SK-N-SH (cell line): ENCODE measurements around the gene PCOLCE2. TPM values are rescaled to one million over a fixed set of nuclear protein-coding genes. Genes with fewer than 3 reads are reported as not detected.

Source experiments
- CTCF ChIA-PET: fragments of 300-600, 350-600 bp; formaldehyde crosslinking; extraction: SDS; loops from one replicate; lab custom pipeline; 2021; lab: Yijun Ruan, JAX
- POLR2A ChIA-PET: fragments of 350-600 bp; sonication (Branson Sonifier 250); formaldehyde crosslinking; extraction: SDS; loops from one replicate; lab custom pipeline; 2020; ENCODE audit warnings: antibody characterized with exemption, inconsistent platforms; lab: Yijun Ruan, JAX
- DNase-seq: peaks from one replicate; pipeline ENCODE4 v3.0.0; 2012
- H2AFZ ChIP-seq: fragments of 200-600 bp; sonication (generic); 2 replicates; pipeline ENCODE4 v1.8.1; 2016; ENCODE audit warnings: antibody characterized with exemption, mild to moderate bottlenecking, low read depth
- H3F3A ChIP-seq: fragments of 200-600 bp; sonication (generic); replicated peaks from 2 replicates; pipeline ENCODE3; 2016; ENCODE audit warnings: antibody characterized with exemption, mild to moderate bottlenecking; ENCODE audit not compliant: insufficient read depth
- H3K27ac ChIP-seq, 2 experiments: fragments of 200-500 bp in 1 of 2; fragments of 200-600 bp in 1 of 2; sonication (Bioruptor generic) in 1 of 2; sonication (generic), shearing (Covaris generic) in 1 of 2; 2 replicates each; pipeline versions ENCODE4 v1.5.1 to v1.6.1; 2014 to 2016; ENCODE audit warnings: low read depth in 2 of 2, inconsistent platforms in 1 of 2, low read length in 1 of 2, mild to moderate bottlenecking in 1 of 2, mixed read lengths in 1 of 2
- H3K27me3 ChIP-seq: fragments of 200-600 bp; sonication (generic), shearing (Covaris generic); 2 replicates; pipeline ENCODE4 v1.6.1; 2016; ENCODE audit warnings: mixed run types; ENCODE audit not compliant: insufficient read depth
- H3K36me3 ChIP-seq, 2 experiments: fragments of 200-500 bp in 1 of 2; fragments of 200-600 bp in 1 of 2; sonication (Bioruptor generic) in 1 of 2; sonication (generic) in 1 of 2; replicated peaks in 1 of 2; 2 replicates each; pipeline versions ENCODE3 to v1.5.1; 2014 to 2016; ENCODE audit warnings: low read length in 1 of 2, mild to moderate bottlenecking in 1 of 2; ENCODE audit not compliant: insufficient read depth in 2 of 2, control insufficient read depth in 1 of 2
- H3K4me1 ChIP-seq, 2 experiments: fragments of 200-500 bp in 1 of 2; fragments of 200-600 bp in 1 of 2; sonication (Bioruptor generic) in 1 of 2; sonication (generic), shearing (Covaris generic) in 1 of 2; 2 replicates each; pipeline versions ENCODE4 v1.5.1 to v1.6.1; 2014 to 2016; ENCODE audit warnings: low read depth in 1 of 2, low read length in 1 of 2, mixed run types in 1 of 2; ENCODE audit not compliant: insufficient read depth in 2 of 2, control insufficient read depth in 1 of 2
- H3K4me2 ChIP-seq: fragments of 200-600 bp; sonication (generic), shearing (Covaris generic); 2 replicates; pipeline ENCODE4 v1.6.1; 2017; ENCODE audit warnings: mixed run types
- H3K4me3 ChIP-seq, 2 experiments: fragments of 200-500 bp in 1 of 2; fragments of 200-600 bp in 1 of 2; sonication (Bioruptor generic) in 1 of 2; sonication (generic), shearing (Covaris generic) in 1 of 2; 2 replicates each; pipeline versions ENCODE4 v1.5.1 to v1.8.1; 2014 to 2016; ENCODE audit warnings: low read depth in 2 of 2, inconsistent platforms in 1 of 2, low read length in 1 of 2, mild to moderate bottlenecking in 1 of 2, mixed read lengths in 1 of 2, moderate library complexity in 1 of 2
- H3K79me2 ChIP-seq: fragments of 200-600 bp; sonication (generic); 2 replicates; pipeline ENCODE4 v1.8.1; 2017; ENCODE audit warnings: mild to moderate bottlenecking; ENCODE audit not compliant: insufficient read depth
- H3K9ac ChIP-seq: fragments of 200-600 bp; sonication (generic); 2 replicates; pipeline ENCODE4 v1.6.1; 2017; ENCODE audit warnings: mixed run types
- H3K9me2 ChIP-seq: fragments of 200-600 bp; sonication (generic); 2 replicates; pipeline ENCODE4 v1.6.1; 2017; ENCODE audit warnings: mixed run types
- H3K9me3 ChIP-seq: fragments of 200-600 bp; sonication (generic); 2 replicates; pipeline ENCODE4 v1.6.1; 2017; ENCODE audit warnings: mixed run types, mild to moderate bottlenecking, moderate library complexity
- H4K20me1 ChIP-seq: fragments of 200-600 bp; sonication (generic); 2 replicates; pipeline ENCODE4 v1.6.1; 2017; ENCODE audit warnings: mild to moderate bottlenecking, mixed run types; ENCODE audit not compliant: insufficient read depth
- ELF1 ChIP-seq: IDR thresholded peaks from 2 replicates; pipeline ENCODE4 v1.4.0; 2012
- EP300 ChIP-seq, 2 experiments: IDR thresholded peaks; 2 replicates each; pipeline versions ENCODE4 v1.4.0 to v1.6.1; 2012; ENCODE audit warnings: borderline replicate concordance in 1 of 2, low read depth in 1 of 2, low read length in 1 of 2
- FOSL2 ChIP-seq: IDR thresholded peaks from 2 replicates; pipeline ENCODE4 v1.4.0; 2012; ENCODE audit warnings: low read depth, mild to moderate bottlenecking, moderate library complexity, borderline replicate concordance
- FOXJ3 ChIP-seq: sonication (generic); formaldehyde crosslinking; IDR thresholded peaks from 2 replicates; pipeline ENCODE4 v1.5.1; 2020; ENCODE audit warnings: mild to moderate bottlenecking, missing genetic modification reagents
- FOXM1 ChIP-seq: IDR thresholded peaks from 2 replicates; pipeline ENCODE4 v1.4.0; 2012; ENCODE audit warnings: low read depth, mild to moderate bottlenecking
- GATA2 ChIP-seq: sonication (generic); formaldehyde crosslinking; IDR thresholded peaks from 2 replicates; pipeline ENCODE4 v1.5.0; 2020; ENCODE audit warnings: mild to moderate bottlenecking, missing genetic modification reagents
- IRF3 ChIP-seq: fragments of 150-350 bp; IDR thresholded peaks from 2 replicates; pipeline ENCODE4 v1.6.1; 2016; ENCODE audit warnings: mild to moderate bottlenecking, low read depth, low read length
- JUND ChIP-seq: IDR thresholded peaks from 2 replicates; pipeline ENCODE4 v1.4.0; 2012
- MAX ChIP-seq: IDR thresholded peaks from 2 replicates; pipeline ENCODE4 v1.4.0; 2012; ENCODE audit warnings: low read depth
- MEF2A ChIP-seq: IDR thresholded peaks from 2 replicates; pipeline ENCODE4 v1.4.0; 2012; ENCODE audit warnings: low read depth, borderline replicate concordance
- MXI1 ChIP-seq: IDR thresholded peaks from 2 replicates; pipeline ENCODE4 v1.6.1; 2012; ENCODE audit warnings: mild to moderate bottlenecking, low read depth, low read length, improper control_type of control experiment
- NFIC ChIP-seq: IDR thresholded peaks from 2 replicates; pipeline ENCODE4 v1.4.0; 2012; ENCODE audit warnings: borderline replicate concordance
- PBX3 ChIP-seq: IDR thresholded peaks from 2 replicates; pipeline ENCODE4; 2012
- POLR2AphosphoS5 ChIP-seq: IDR thresholded peaks from 2 replicates; pipeline ENCODE4 v1.6.1; 2012; ENCODE audit warnings: low read depth, low read length
- RAD21 ChIP-seq: IDR thresholded peaks from 2 replicates; pipeline ENCODE4 v1.6.1; 2012; ENCODE audit warnings: mild to moderate bottlenecking, low read length
- RCOR1 ChIP-seq: fragments of 150-350 bp; IDR thresholded peaks from 2 replicates; pipeline ENCODE4 v1.6.1; 2017; ENCODE audit warnings: antibody characterized with exemption, low read length
- RFX5 ChIP-seq: IDR thresholded peaks from 2 replicates; pipeline ENCODE4 v1.6.1; 2012; ENCODE audit warnings: mild to moderate bottlenecking, improper control_type of control experiment, low read length
- RXRA ChIP-seq: IDR thresholded peaks from 2 replicates; pipeline ENCODE4 v1.4.0; 2012; ENCODE audit warnings: low read depth, mild to moderate bottlenecking, borderline replicate concordance
- SMC3 ChIP-seq: IDR thresholded peaks from 2 replicates; pipeline ENCODE4 v1.6.1; 2012; ENCODE audit warnings: low read depth, low read length, improper control_type of control experiment
- TAF1 ChIP-seq: IDR thresholded peaks from 2 replicates; pipeline ENCODE4 v1.6.1; 2012; ENCODE audit warnings: low read depth, mild to moderate bottlenecking, low read length, moderate library complexity, borderline replicate concordance
- TCF12 ChIP-seq: IDR thresholded peaks from 2 replicates; pipeline ENCODE4 v1.4.0; 2012
- TEAD4 ChIP-seq: IDR thresholded peaks from 2 replicates; pipeline ENCODE4 v1.4.0; 2012; ENCODE audit warnings: mild to moderate bottlenecking, borderline replicate concordance; ENCODE audit not compliant: insufficient read depth
- WGBS: methylation state at CpG from one replicate; pipeline ENCODE4 v1.1.6; 2017; ENCODE audit warnings: low lambda C conversion rate; 5-methylcytosine and 5-hydroxymethylcytosine counted together
- polyA plus RNA-seq, 3 experiments: library from polyadenylated mRNA; depleted of rRNA; stranded (reverse); fragments of >200 nt; gene quantifications; 2 replicates each; pipeline ENCODE4 v1.2.3, GENCODE V29; 2012

PCOLCE2 gene
- polyA plus RNA-seq, 1 of the 3 experiments (the other 2 are of a cell fraction): 22.2 TPM

GRCh38 chr3:142850395-142851023, 38.4 kb downstream of the PCOLCE2 start:
- Histone ChIP-seq H3K9me3 (no peaks in the 10 kb centered on the region), H3K27me3 (no peaks in the 10 kb centered on the region), H3K4me3 (no peak overlapping the region), H3K4me1 (peaks cover 0 to 29% of the 10 kb centered on the region in 2 experiments; a peak in 2 of 4 replicates), H3K9me2 (no peaks in the 10 kb centered on the region), H3K27ac (peak overlapping the region in 1 of 2 experiments; percentile 4; a peak in 2 of 4 replicates), H3K79me2 (no peaks in the 10 kb centered on the region), H4K20me1 (no peaks in the 10 kb centered on the region), H3K9ac (no peak overlapping the region), H3K36me3 (no peaks in the 10 kb centered on the region), H3K4me2 (peak overlapping the region; percentile 32), H3F3A (peaks cover 20% of the 10 kb centered on the region), H2AFZ (no peak overlapping the region)
- CTCF ChIA-PET: interaction anchor here (1.3 to 4.6 kb wide), 2 partner anchors 22 to 131 kb away, joined by 3 to 22 read pairs; no protein-coding TSS in a partner anchor
- no peak for DNase-seq
- POLR2A ChIA-PET: no interaction called here
- TF ChIP-seq POLR2AphosphoS5: peak; percentile 30; the same call in 1 of the 2 replicates
- TF ChIP-seq RXRA: peak; percentile 82; the same call in 1 of the 2 replicates
- peak; percentile 35; the same call in 1 of the 2 replicates for TF ChIP-seq NFIC
- peak; percentile 61 for TF ChIP-seq MEF2A
- peak; percentile 77 for TF ChIP-seq PBX3
- no peak for TF ChIP-seq RCOR1
- TF ChIP-seq IRF3: no peak
- TF ChIP-seq FOXM1: no peak
- TF ChIP-seq TAF1: no peak
- TF ChIP-seq MAX: peak; percentile 59
- TF ChIP-seq SMC3: no peak
- TF ChIP-seq FOXJ3: no peak
- no peak for TF ChIP-seq RFX5
- TF ChIP-seq JUND: peak; percentile 63; the same call in 1 of the 2 replicates
- peak in 1 of 2 experiments; percentile 45; a peak in 1 of 4 replicates for TF ChIP-seq EP300 (IDR thresholded peaks at IDR 0.05; ENCODE audit: borderline replicate concordance in 1 of 2, low read depth in 1 of 2, low read length in 1 of 2)
- TF ChIP-seq GATA2 (CRISPR knock-in tag): no peak
- no peak for TF ChIP-seq RAD21
- peak; percentile 66; the same call in 1 of the 2 replicates for TF ChIP-seq FOSL2
- TF ChIP-seq ELF1: no peak; the same call in 1 of the 2 replicates
- TF ChIP-seq MXI1: no peak
- TF ChIP-seq TEAD4: no peak
- TF ChIP-seq TCF12: peak; percentile 83
- 18% methylated on average over 2 of the region's 2 CpGs for WGBS
